HG02885 (cell line): Measurements from ENCODE around the gene GRIP2.

Experiments used
- ATAC-seq: cut with Tn5 transposase; IDR thresholded peaks from one replicate; pipeline ENCODE4 v1.9.1; 2021; ENCODE audit warnings: mild to moderate bottlenecking; ENCODE audit not compliant: unreplicated experiment, poor library complexity

Gene GRIP2

GRCh38 chr3:14542656-14543055, 2.5 kb upstream of the GRIP2 start:
- no peak for ATAC-seq

- ATAC-seq: no peak
Observed at GRCh38 chr3:14541646-14542045, 1.5 kb upstream of the GRIP2 start.

- ATAC-seq: no peak
Observed at GRCh38 chr3:14540821-14541385, 761 bp upstream of the GRIP2 start.

GRCh38 chr3:14539384-14539741, 779 bp downstream of the GRIP2 start:
- no peak for ATAC-seq

- ATAC-seq: no peak
Observed at GRCh38 chr3:14538451-14539088, 1.6 kb downstream of the GRIP2 start.

- ATAC-seq: no peak
Observed at GRCh38 chr3:14537590-14538450, 2.3 kb downstream of the GRIP2 start.

- no peak for ATAC-seq
Observed at GRCh38 chr3:14536837-14537589, 3.1 kb downstream of the GRIP2 start.

GRCh38 chr3:14536055-14536815, 3.9 kb downstream of the GRIP2 start:
- no peak for ATAC-seq

- no peak for ATAC-seq
Observed at GRCh38 chr3:14535616-14536015, 4.5 kb downstream of the GRIP2 start.

- ATAC-seq: no peak
Observed at GRCh38 chr3:14534516-14535191, 5.5 kb downstream of the GRIP2 start.

GRCh38 chr3:14533457-14533958, 6.6 kb downstream of the GRIP2 start:
- no peak for ATAC-seq

GRCh38 chr3:14532691-14533456, 7.3 kb downstream of the GRIP2 start:
- no peak for ATAC-seq

- ATAC-seq: no peak
Observed at GRCh38 chr3:14531856-14532395, 8.2 kb downstream of the GRIP2 start.

GRCh38 chr3:14528081-14528480, 12.1 kb downstream of the GRIP2 start:
- no peak for ATAC-seq

- ATAC-seq: no peak
Observed at GRCh38 chr3:14525685-14526631, 14.2 kb downstream of the GRIP2 start.

- ATAC-seq: no peak
Observed at GRCh38 chr3:14524920-14525660, 15.1 kb downstream of the GRIP2 start.

- no peak for ATAC-seq
Observed at GRCh38 chr3:14524311-14524711, 15.8 kb downstream of the GRIP2 start.
